HUES48 (cell line): Measurements from ENCODE around the gene GGPS1.

Source experiments
- H3K27ac ChIP-seq: one replicate; pipeline ENCODE4 v1.7.0; 2013; ENCODE audit warnings: low read depth, low read length, inconsistent platforms
- H3K27me3 ChIP-seq: 2 replicates; pipeline ENCODE4 v1.6.1; 2013; ENCODE audit warnings: mild to moderate bottlenecking, low read length; ENCODE audit not compliant: control insufficient read depth, insufficient read depth
- H3K36me3 ChIP-seq: 2 replicates; pipeline ENCODE4 v1.6.1; 2013; ENCODE audit warnings: low read length; ENCODE audit not compliant: control insufficient read depth, insufficient read depth
- H3K4me1 ChIP-seq: 2 replicates; pipeline ENCODE4 v1.6.1; 2013; ENCODE audit warnings: mild to moderate bottlenecking, low read length; ENCODE audit not compliant: control insufficient read depth, insufficient read depth
- H3K4me3 ChIP-seq: 2 replicates; pipeline ENCODE4 v1.5.1; 2013; ENCODE audit warnings: mild to moderate bottlenecking, low read depth, low read length
- H3K9ac ChIP-seq: 2 replicates; pipeline ENCODE4 v1.6.1; 2013; ENCODE audit warnings: mild to moderate bottlenecking, low read depth, low read length, moderate library complexity
- H3K9me3 ChIP-seq: 2 replicates; pipeline ENCODE4 v1.6.1; 2013; ENCODE audit warnings: low read length; ENCODE audit not compliant: control insufficient read depth, insufficient read depth

GGPS1 gene

GRCh38 chr1:235291599-235292091 is 36.7 kb upstream of the GGPS1 start:
- no peaks in the 10 kb centered on the region for H3K36me3 ChIP-seq
- H3K4me1 ChIP-seq = peaks cover 27% of the 10 kb centered on the region
- no peaks in the 10 kb centered on the region for H3K9me3 ChIP-seq
- H3K27me3 ChIP-seq = no peaks in the 10 kb centered on the region
- no peak overlapping the region for H3K9ac ChIP-seq
- H3K27ac ChIP-seq = no peak overlapping the region
- H3K4me3 ChIP-seq = no peak overlapping the region

- no peak overlapping the region for H3K27ac ChIP-seq
Observed at GRCh38 chr1:235292790-235293189, 35.6 kb upstream of the GGPS1 start.

GRCh38 chr1:235293322-235293942 is 34.9 kb upstream of the GGPS1 start:
- H3K4me3 ChIP-seq = no peak overlapping the region
- H3K9me3 ChIP-seq = 0 out of 2 replicates have a peak, but pooled peaks cover 4% of the 10 kb centered on the region
- H3K27me3 ChIP-seq = no peaks in the 10 kb centered on the region
- peaks cover 17% of the 10 kb centered on the region; the same call in 1 of the 2 replicates for H3K4me1 ChIP-seq
- H3K27ac ChIP-seq = no peak overlapping the region
- H3K9ac ChIP-seq = no peak overlapping the region
- no peaks in the 10 kb centered on the region for H3K36me3 ChIP-seq

More at GRCh38 chr1:235292790-235293189, 35.6 kb upstream of the GGPS1 start:
- Histone ChIP-seq H3K36me3 (no peaks in the 10 kb centered on the region), H3K4me3 (no peak overlapping the region), H3K9ac (no peak overlapping the region), H3K9me3 (0 out of 2 replicates have a peak, but pooled peaks cover 4% of the 10 kb centered on the region), H3K27me3 (no peaks in the 10 kb centered on the region), H3K4me1 (peaks cover 17% of the 10 kb centered on the region)

- Histone ChIP-seq H3K9me3 (0 out of 2 replicates have a peak, but pooled peaks cover 4% of the 10 kb centered on the region), H3K4me3 (no peak overlapping the region), H3K27ac (no peak overlapping the region), H3K36me3 (no peaks in the 10 kb centered on the region), H3K27me3 (no peaks in the 10 kb centered on the region), H3K9ac (no peak overlapping the region), H3K4me1 (peaks cover 17% of the 10 kb centered on the region; the same call in 1 of the 2 replicates)
Observed at GRCh38 chr1:235295902-235296350, 32.4 kb upstream of the GGPS1 start.

- Histone ChIP-seq H3K4me3 (no peak overlapping the region), H3K27me3 (no peaks in the 10 kb centered on the region), H3K4me1 (peaks cover 17% of the 10 kb centered on the region; the same call in 1 of the 2 replicates), H3K36me3 (no peaks in the 10 kb centered on the region), H3K9ac (no peak overlapping the region), H3K27ac (no peak overlapping the region), H3K9me3 (0 out of 2 replicates have a peak, but pooled peaks cover 4% of the 10 kb centered on the region)
Observed at GRCh38 chr1:235296729-235297128, 31.6 kb upstream of the GGPS1 start.

GRCh38 chr1:235297579-235297978 is 30.8 kb upstream of the GGPS1 start:
- Histone ChIP-seq H3K4me3 (no peak overlapping the region), H3K4me1 (peaks cover 17% of the 10 kb centered on the region; the same call in 1 of the 2 replicates), H3K27ac (no peak overlapping the region), H3K27me3 (no peaks in the 10 kb centered on the region), H3K9ac (no peak overlapping the region), H3K9me3 (0 out of 2 replicates have a peak, but pooled peaks cover 4% of the 10 kb centered on the region), H3K36me3 (no peaks in the 10 kb centered on the region)

GRCh38 chr1:235298758-235299157 is 29.6 kb upstream of the GGPS1 start:
- Histone ChIP-seq H3K36me3 (no peaks in the 10 kb centered on the region), H3K27ac (no peak overlapping the region)

GRCh38 chr1:235299169-235299858 is 29.1 kb upstream of the GGPS1 start:
- no peaks in the 10 kb centered on the region for H3K27me3 ChIP-seq
- 0 out of 2 replicates have a peak, but pooled peaks cover 4% of the 10 kb centered on the region for H3K9me3 ChIP-seq
- no peak overlapping the region for H3K4me3 ChIP-seq
- no peak overlapping the region for H3K9ac ChIP-seq
- H3K4me1 ChIP-seq = 0 out of 2 replicates have a peak, but pooled peaks cover 4% of the 10 kb centered on the region
- H3K36me3 ChIP-seq = no peaks in the 10 kb centered on the region
- H3K27ac ChIP-seq = no peak overlapping the region

More at GRCh38 chr1:235298758-235299157, 29.6 kb upstream of the GGPS1 start:
- H3K4me3 ChIP-seq = no peak overlapping the region
- 0 out of 2 replicates have a peak, but pooled peaks cover 4% of the 10 kb centered on the region for H3K9me3 ChIP-seq
- no peak overlapping the region for H3K9ac ChIP-seq
- H3K27me3 ChIP-seq = no peaks in the 10 kb centered on the region
- H3K4me1 ChIP-seq = peaks cover 6% of the 10 kb centered on the region; the same call in 1 of the 2 replicates

- no peak overlapping the region for H3K27ac ChIP-seq
- H3K4me3 ChIP-seq = no peak overlapping the region
- H3K27me3 ChIP-seq = no peaks in the 10 kb centered on the region
- H3K36me3 ChIP-seq = no peaks in the 10 kb centered on the region
- no peaks in the 10 kb centered on the region for H3K9me3 ChIP-seq
- H3K4me1 ChIP-seq = no peaks in the 10 kb centered on the region
- H3K9ac ChIP-seq = no peak overlapping the region
Observed at GRCh38 chr1:235302143-235302542, 26.2 kb upstream of the GGPS1 start.

- no peaks in the 10 kb centered on the region for H3K4me1 ChIP-seq
- no peak overlapping the region for H3K4me3 ChIP-seq
- H3K9ac ChIP-seq = no peak overlapping the region
- no peaks in the 10 kb centered on the region for H3K27me3 ChIP-seq
- H3K9me3 ChIP-seq = no peaks in the 10 kb centered on the region
- H3K27ac ChIP-seq = no peak overlapping the region
- H3K36me3 ChIP-seq = no peaks in the 10 kb centered on the region
Observed at GRCh38 chr1:235304549-235305451, 23.6 kb upstream of the GGPS1 start.
